CD4-positive, alpha-beta T cell treated with Interleukin-4 for 1 hour (primary cell): ENCODE data around the gene AGBL4.
A peak's percentile ranks its signal among the peaks of the same experiment; 100 is the strongest.

Source experiments
- DNase-seq, 2 donors: peaks; one replicate each; pipeline ENCODE4 v3.0.0-alpha.2; 2020 to 2022

AGBL4 gene

GRCh38 chr1:48500541-48501450, 1523.0 kb downstream of the AGBL4 start:
- DNase-seq: no peak

GRCh38 chr1:48499211-48499735, 1524.5 kb downstream of the AGBL4 start:
- DNase-seq: no peak

- DNase-seq: peak; percentile 54 to 64
Observed at GRCh38 chr1:48498096-48498791, 1525.5 kb downstream of the AGBL4 start.

GRCh38 chr1:48495911-48496310, 1527.8 kb downstream of the AGBL4 start:
- DNase-seq: no peak

GRCh38 chr1:48495166-48495565, 1528.6 kb downstream of the AGBL4 start:
- DNase-seq: no peak

GRCh38 chr1:48493970-48494769, 1529.6 kb downstream of the AGBL4 start:
- DNase-seq: no peak

- no peak for DNase-seq
Observed at GRCh38 chr1:48493041-48493440, 1530.7 kb downstream of the AGBL4 start.

- DNase-seq: no peak
Observed at GRCh38 chr1:48492392-48492791, 1531.4 kb downstream of the AGBL4 start.

GRCh38 chr1:48488721-48489120, 1535.0 kb downstream of the AGBL4 start:
- no peak for DNase-seq
